H9 (cell line): Measurements from ENCODE around the gene DAPK2. TPM values are rescaled to one million over a fixed set of nuclear protein-coding genes. Genes with fewer than 3 reads are reported as not detected.

Experiments used
- DNase-seq: peaks from one replicate; pipeline ENCODE4 v3.0.0-alpha.2; 2017
- H2AFZ ChIP-seq: one replicate; pipeline ENCODE4 v1.6.1; 2013; ENCODE audit warnings: mild to moderate bottlenecking, low read length, control low read depth, moderate library complexity
- H2AK5ac ChIP-seq: 2 replicates; pipeline ENCODE4 v1.6.1; 2013; ENCODE audit warnings: low read length, control low read depth, mixed read lengths; ENCODE audit not compliant: insufficient read length
- H2BK120ac ChIP-seq: one replicate; pipeline ENCODE4 v1.6.1; 2013; ENCODE audit warnings: low read depth, mild to moderate bottlenecking, low read length, control low read depth, inconsistent platforms; ENCODE audit not compliant: poor library complexity, severe bottlenecking
- H2BK12ac ChIP-seq: 2 replicates; pipeline ENCODE4 v1.6.1; 2013; ENCODE audit warnings: low read length, control low read depth, mixed read lengths, low read depth; ENCODE audit not compliant: insufficient read length
- H2BK15ac ChIP-seq: 2 replicates; pipeline ENCODE4 v1.6.1; 2013; ENCODE audit warnings: low read depth, low read length, control low read depth
- H2BK20ac ChIP-seq: one replicate; pipeline ENCODE4 v1.6.1; 2013; ENCODE audit warnings: low read depth, mild to moderate bottlenecking, low read length, control low read depth, inconsistent platforms; ENCODE audit not compliant: poor library complexity, severe bottlenecking
- H2BK5ac ChIP-seq: 2 replicates; pipeline ENCODE4 v1.6.1; 2013; ENCODE audit warnings: low read length, control low read depth, mixed read lengths; ENCODE audit not compliant: insufficient read length
- H3K14ac ChIP-seq: 2 replicates; pipeline ENCODE4 v1.6.1; 2013; ENCODE audit warnings: low read length, control low read depth; ENCODE audit not compliant: insufficient read depth
- H3K18ac ChIP-seq: 2 replicates; pipeline ENCODE4 v1.6.1; 2013; ENCODE audit warnings: low read depth, mild to moderate bottlenecking, mixed read lengths, low read length, control low read depth; ENCODE audit not compliant: insufficient read length
- H3K23ac ChIP-seq: 2 replicates; pipeline ENCODE4 v1.6.1; 2013; ENCODE audit warnings: low read length, control low read depth, mixed read lengths, low read depth; ENCODE audit not compliant: insufficient read length
- H3K23me2 ChIP-seq: 2 replicates; pipeline ENCODE4 v1.6.1; 2013; ENCODE audit warnings: low read depth, mild to moderate bottlenecking, mixed read lengths, low read length, control low read depth; ENCODE audit not compliant: insufficient read length, poor library complexity, severe bottlenecking
- H3K27ac ChIP-seq: 2 replicates; pipeline ENCODE4 v1.5.1; 2013; ENCODE audit warnings: low read length, control low read depth, mixed read lengths, low read depth; ENCODE audit not compliant: insufficient read length
- H3K27me3 ChIP-seq: 2 replicates; pipeline ENCODE4 v1.6.1; 2013; ENCODE audit warnings: low read length, control low read depth, inconsistent platforms; ENCODE audit not compliant: insufficient read depth
- H3K4ac ChIP-seq: 2 replicates; pipeline ENCODE4 v1.6.1; 2013; ENCODE audit warnings: low read depth, mild to moderate bottlenecking, control low read depth, inconsistent platforms, low read length, moderate library complexity
- H3K4me1 ChIP-seq: 2 replicates; pipeline ENCODE4 v1.6.1; 2013; ENCODE audit warnings: low read length, control low read depth, inconsistent platforms; ENCODE audit not compliant: insufficient read depth
- H3K4me2 ChIP-seq: 2 replicates; pipeline ENCODE4 v1.6.1; 2013; ENCODE audit warnings: low read length, control low read depth, mixed read lengths; ENCODE audit not compliant: insufficient read length, insufficient read depth
- H3K56ac ChIP-seq: 2 replicates; pipeline ENCODE4 v1.6.1; 2013; ENCODE audit warnings: low read depth, mild to moderate bottlenecking, mixed read lengths, low read length, control low read depth; ENCODE audit not compliant: insufficient read length
- H3K79me1 ChIP-seq: 2 replicates; pipeline ENCODE4 v1.6.1; 2013; ENCODE audit warnings: low read depth, mild to moderate bottlenecking, moderate library complexity, low read length, control low read depth, inconsistent platforms; ENCODE audit not compliant: insufficient read depth, poor library complexity, severe bottlenecking
- H3K79me2 ChIP-seq: 2 replicates; pipeline ENCODE4 v1.6.1; 2013; ENCODE audit warnings: low read length, control low read depth, inconsistent platforms; ENCODE audit not compliant: insufficient read depth
- H3K9ac ChIP-seq: 2 replicates; pipeline ENCODE4 v1.6.1; 2013; ENCODE audit warnings: low read length, control low read depth, mixed read lengths; ENCODE audit not compliant: insufficient read length; ENCODE audit errors: extremely low read depth
- H3K9me3 ChIP-seq: one replicate; pipeline ENCODE4 v1.6.1; 2013; ENCODE audit warnings: low read depth, low read length, inconsistent platforms; ENCODE audit not compliant: control insufficient read depth
- H3T11ph ChIP-seq: one replicate; pipeline ENCODE4 v1.6.1; 2013; ENCODE audit warnings: mild to moderate bottlenecking, low read length, control low read depth, inconsistent platforms
- H4K20me1 ChIP-seq: one replicate; pipeline ENCODE4 v1.6.1; 2013; ENCODE audit not compliant: control insufficient read depth, insufficient read length, insufficient read depth
- H4K5ac ChIP-seq: 2 replicates; pipeline ENCODE4 v1.6.1; 2013; ENCODE audit warnings: low read depth, mild to moderate bottlenecking, mixed read lengths, low read length, control low read depth; ENCODE audit not compliant: insufficient read length
- H4K8ac ChIP-seq: replicated peaks from 2 replicates; pipeline ENCODE4 v1.6.1; 2013; ENCODE audit warnings: low read length, control low read depth, mixed read lengths, low read depth; ENCODE audit not compliant: insufficient read length
- H4K91ac ChIP-seq: 2 replicates; pipeline ENCODE4 v1.6.1; 2013; ENCODE audit warnings: low read depth, mild to moderate bottlenecking, moderate library complexity, mixed read lengths, low read length, control low read depth; ENCODE audit not compliant: insufficient read length
- H3K27ac Mint-ChIP-seq, 3 experiments: 2 replicates in 2 of 3; 3 replicates in 1 of 3; pipeline ENCODE4 v1.8.0; 2020 to 2021; ENCODE audit warnings: mixed read lengths in 3 of 3, mild to moderate bottlenecking in 1 of 3, moderate library complexity in 1 of 3
- H3K27me3 Mint-ChIP-seq: 2 replicates; pipeline ENCODE4 v1.8.0; 2021; ENCODE audit warnings: low read depth, mild to moderate bottlenecking, moderate library complexity, mixed read lengths
- H3K36me3 Mint-ChIP-seq, 3 experiments: 2 replicates in 2 of 3; 3 replicates in 1 of 3; pipeline ENCODE4 v1.8.0; 2020 to 2021; ENCODE audit warnings: low read depth in 3 of 3, mixed read lengths in 3 of 3; ENCODE audit not compliant: insufficient read depth in 1 of 3
- H3K4me1 Mint-ChIP-seq, 2 experiments: 2 replicates each; pipeline ENCODE4 v1.8.0; 2020; ENCODE audit warnings: mixed read lengths in 2 of 2
- H3K4me3 Mint-ChIP-seq, 2 experiments: 2 replicates in 1 of 2; 3 replicates in 1 of 2; pipeline ENCODE4 v1.8.0; 2020 to 2021; ENCODE audit warnings: mild to moderate bottlenecking in 2 of 2, mixed read lengths in 2 of 2, moderate library complexity in 1 of 2
- H3K9me3 Mint-ChIP-seq, 2 experiments: 2 replicates in 1 of 2; 3 replicates in 1 of 2; pipeline ENCODE4 v1.8.0; 2020; ENCODE audit warnings: mild to moderate bottlenecking in 2 of 2, mixed read lengths in 2 of 2, moderate library complexity in 1 of 2
- CTCF ChIP-seq: fragments of 200-600 bp; sonication (generic); conservative IDR thresholded peaks from 3 replicates; pipeline ENCODE4 v1.8.0; 2021; ENCODE audit warnings: antibody characterized with exemption, mild to moderate bottlenecking
- WGBS: extraction: QIAGEN DNeasy Blood & Tissue Kit; methylation state at CpG from one replicate; pipeline ENCODE4 v1.1.7; 2013; ENCODE audit warnings: missing lambda C conversion rate, low lambda C conversion rate, mixed read lengths; ENCODE audit not compliant: insufficient read length; ENCODE audit errors: extremely low coverage; 5-methylcytosine and 5-hydroxymethylcytosine counted together
- total RNA-seq: library from RNA; stranded (reverse); gene quantifications from 2 replicates; pipeline ENCODE4 v1.2.1, GENCODE V29; 2021

The DAPK2 gene
- total RNA-seq, 1 experiment from 2014 or later, result 3.5 TPM

DNA sequence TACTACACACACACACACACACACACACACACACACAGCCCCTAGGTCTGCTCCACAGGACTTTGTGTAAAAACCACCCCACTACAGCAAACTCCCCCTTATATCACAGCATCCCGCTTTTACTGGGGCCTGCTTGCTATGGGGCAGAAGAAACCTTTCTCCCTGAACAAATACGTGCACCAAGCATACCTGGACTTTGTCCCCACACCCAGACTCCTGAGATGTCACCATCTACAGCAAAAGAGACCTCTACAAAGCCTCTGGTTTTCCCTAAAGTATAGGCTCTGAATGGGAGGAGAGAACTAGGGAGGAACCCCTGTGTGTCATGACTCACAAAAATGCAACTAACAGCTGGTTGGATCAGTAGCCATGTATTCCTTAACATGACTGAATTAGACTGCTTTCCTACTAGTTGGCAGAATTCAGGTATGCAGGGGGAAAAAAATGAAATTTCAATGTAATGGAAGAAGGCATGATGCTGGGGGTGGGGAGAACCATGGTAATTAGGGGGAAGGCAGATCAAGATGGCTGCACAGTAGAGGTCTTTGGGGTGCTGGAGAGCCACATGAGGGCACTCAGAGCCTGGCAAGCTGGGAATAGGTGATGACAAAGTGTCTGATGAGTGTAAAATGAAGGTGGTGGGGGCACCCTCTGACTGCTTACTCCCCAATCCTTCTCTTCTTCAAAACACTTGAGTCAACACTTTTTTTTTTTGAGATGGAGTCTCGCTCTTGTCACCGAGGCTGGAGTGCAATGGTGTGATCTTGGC is 45.9 kb downstream of the DAPK2 start:
- H3K4me3 Mint-ChIP-seq, result no peak overlapping the region
- Histone ChIP-seq H3K56ac (no peak overlapping the region), H3K4me1 (peaks cover 2% of the 10 kb centered on the region; the same call in 1 of the 2 replicates), H3K23me2 (no peaks in the 10 kb centered on the region), H4K5ac (no peak overlapping the region), H2BK12ac (no peak overlapping the region), H3K23ac (no peak overlapping the region), H3K9me3 (no peaks in the 10 kb centered on the region), H4K91ac (no peak overlapping the region), H3K9ac (no peak overlapping the region), H2AK5ac (no peak overlapping the region), H3K79me1 (no peaks in the 10 kb centered on the region), H3K4ac (no peak overlapping the region), H3K18ac (no peak overlapping the region), H3K27ac (no peak overlapping the region), H3T11ph (no peak overlapping the region), H3K14ac (no peak overlapping the region), H2BK120ac (no peak overlapping the region), H3K4me2 (no peak overlapping the region), H3K27me3 (no peaks in the 10 kb centered on the region), H2AFZ (no peak overlapping the region), H4K20me1 (no peaks in the 10 kb centered on the region), H2BK5ac (no peak overlapping the region), H4K8ac (no peak overlapping the region), H2BK15ac (no peak overlapping the region), H3K79me2 (no peaks in the 10 kb centered on the region), H2BK20ac (no peak overlapping the region)
- H3K27ac Mint-ChIP-seq, result no peak overlapping the region
- H3K36me3 Mint-ChIP-seq, result no peaks in the 10 kb centered on the region
- no CpG with 5 or more reads among the region's 4 CpGs for WGBS
- TF ChIP-seq CTCF, result no peak
- DNase-seq, result no peak
- H3K4me1 Mint-ChIP-seq, result peaks cover 7 to 14% of the 10 kb centered on the region in 2 experiments
- peaks cover 2% of the 10 kb centered on the region for H3K27me3 Mint-ChIP-seq
- H3K9me3 Mint-ChIP-seq, result no peaks in the 10 kb centered on the region
